Gastroesophageal sphincter (tissue), 3 donors: Measurements from ENCODE around the gene FAM47C.

Experiments used
- CTCF ChIP-seq, 4 experiments: fragments of 200-600 bp in 2 of 4; fragments of 450-650 bp in 2 of 4; sonication (generic) in 1 of 4; IDR thresholded peaks; one replicate each; pipeline ENCODE4 v1.5.1; 2017 to 2019; ENCODE audit warnings: antibody characterized with exemption in 4 of 4, mild to moderate bottlenecking in 2 of 4, moderate library complexity in 2 of 4
- POLR2A ChIP-seq, 2 donors: fragments of 450-650 bp; IDR thresholded peaks; one replicate each; pipeline ENCODE4 v1.6.1; 2017; ENCODE audit warnings: antibody characterized with exemption in 2 of 2, mild to moderate bottlenecking in 2 of 2, moderate library complexity in 1 of 2

- no peak for TF ChIP-seq POLR2A (IDR thresholded peaks at IDR 0.05)
- TF ChIP-seq CTCF (IDR thresholded peaks at IDR 0.05) = no peak
These were observed 2.3 kb downstream of the FAM47C start for GRCh38 chrX:37010496-37010895.
